ES-I3 (cell line): ENCODE measurements around the gene KLF12.

Source experiments
- H3K36me3 ChIP-seq: 2 replicates; pipeline ENCODE4 v1.6.1; 2013; ENCODE audit warnings: mild to moderate bottlenecking, low read length, control low read depth, moderate library complexity; ENCODE audit not compliant: insufficient read depth
- H3K4me1 ChIP-seq: 2 replicates; pipeline ENCODE4 v1.6.1; 2013; ENCODE audit warnings: mild to moderate bottlenecking, control low read depth, low read length; ENCODE audit not compliant: insufficient read depth
- H3K9ac ChIP-seq: 2 replicates; pipeline ENCODE4 v1.6.1; 2013; ENCODE audit warnings: low read depth, mild to moderate bottlenecking, low read length, moderate library complexity
- H3K9me3 ChIP-seq: 2 replicates; pipeline ENCODE4 v1.6.1; 2013; ENCODE audit warnings: mild to moderate bottlenecking, low read length, moderate library complexity; ENCODE audit not compliant: control insufficient read depth, insufficient read depth

Gene KLF12

GRCh38 chr13:74102691-74103090, 31.5 kb downstream of the KLF12 start:
- H3K36me3 ChIP-seq = no peaks in the 10 kb centered on the region
- H3K9me3 ChIP-seq = no peaks in the 10 kb centered on the region
- H3K9ac ChIP-seq = no peak overlapping the region
- H3K4me1 ChIP-seq = no peaks in the 10 kb centered on the region

- Histone ChIP-seq H3K9me3 (no peaks in the 10 kb centered on the region), H3K4me1 (no peaks in the 10 kb centered on the region), H3K9ac (no peak overlapping the region), H3K36me3 (no peaks in the 10 kb centered on the region)
These were observed 32.8 kb downstream of the KLF12 start for GRCh38 chr13:74101436-74101835.

- Histone ChIP-seq H3K9ac (no peak overlapping the region), H3K4me1 (no peaks in the 10 kb centered on the region), H3K9me3 (no peaks in the 10 kb centered on the region), H3K36me3 (no peaks in the 10 kb centered on the region)
These were observed 36.1 kb downstream of the KLF12 start for GRCh38 chr13:74098077-74098476.

- H3K36me3 ChIP-seq = no peaks in the 10 kb centered on the region
- H3K4me1 ChIP-seq = no peaks in the 10 kb centered on the region
- no peaks in the 10 kb centered on the region for H3K9me3 ChIP-seq
- H3K9ac ChIP-seq = no peak overlapping the region
These were observed 37.1 kb downstream of the KLF12 start for GRCh38 chr13:74097116-74097515.

- no peaks in the 10 kb centered on the region for H3K4me1 ChIP-seq
- H3K9me3 ChIP-seq = no peaks in the 10 kb centered on the region
- no peaks in the 10 kb centered on the region for H3K36me3 ChIP-seq
- H3K9ac ChIP-seq = no peak overlapping the region
These were observed 40.5 kb downstream of the KLF12 start for GRCh38 chr13:74093691-74094090.

GRCh38 chr13:74092711-74093110, 41.5 kb downstream of the KLF12 start:
- Histone ChIP-seq H3K9ac (no peak overlapping the region), H3K4me1 (peaks cover 3% of the 10 kb centered on the region; the same call in 1 of the 2 replicates)

GRCh38 chr13:74090869-74091605, 43.2 kb downstream of the KLF12 start:
- H3K36me3 ChIP-seq = no peaks in the 10 kb centered on the region
- no peak overlapping the region for H3K9ac ChIP-seq
- H3K9me3 ChIP-seq = no peaks in the 10 kb centered on the region
- peaks cover 4% of the 10 kb centered on the region; the same call in 1 of the 2 replicates for H3K4me1 ChIP-seq

More at GRCh38 chr13:74092711-74093110, 41.5 kb downstream of the KLF12 start:
- Histone ChIP-seq H3K9me3 (no peaks in the 10 kb centered on the region), H3K36me3 (no peaks in the 10 kb centered on the region)

- no peak overlapping the region for H3K9ac ChIP-seq
- H3K4me1 ChIP-seq = peaks cover 4% of the 10 kb centered on the region; the same call in 1 of the 2 replicates
- no peaks in the 10 kb centered on the region for H3K36me3 ChIP-seq
- no peaks in the 10 kb centered on the region for H3K9me3 ChIP-seq
These were observed 43.8 kb downstream of the KLF12 start for GRCh38 chr13:74090397-74090796.

- Histone ChIP-seq H3K36me3 (no peaks in the 10 kb centered on the region), H3K9ac (no peak overlapping the region), H3K4me1 (peaks cover 4% of the 10 kb centered on the region; the same call in 1 of the 2 replicates), H3K9me3 (no peaks in the 10 kb centered on the region)
These were observed 46.8 kb downstream of the KLF12 start for GRCh38 chr13:74087357-74087756.
